HCT116 (cell line): ENCODE data around the gene OTULIN. TPM values are rescaled to one million over a fixed set of nuclear protein-coding genes. Genes with fewer than 3 reads are reported as not detected.

Experiments used
- ATAC-seq: fragments of 200-7000 bp; cut with Tn5 transposase; 2 replicates; pipeline ENCODE4 v1.9.1; 2020; ENCODE audit warnings: mild to moderate bottlenecking, moderate library complexity
- BruUV-seq: library from RNA; stranded (reverse); fragments of 400-500 nt; replicated peaks from 2 replicates; lab custom pipeline; 2021; lab: Mats Ljungman, UMichigan
- CTCF ChIA-PET: fragments of 300-600 bp; sonication (Branson Sonifier 250); formaldehyde crosslinking; loops from one replicate; lab custom pipeline; 2021; ENCODE audit warnings: antibody characterized with exemption; lab: Charles Lee
- POLR2A ChIA-PET: fragments of 300-600, 350-600 bp; sonication (Branson Sonifier 250); formaldehyde crosslinking; loops from one replicate; lab custom pipeline; 2021; ENCODE audit warnings: antibody characterized with exemption; lab: Charles Lee
- RAD21 ChIA-PET, 2 experiments: fragments of 300-600 bp; sonication (Branson Sonifier 250); formaldehyde crosslinking; loops; one replicate each; lab custom pipeline; 2023; ENCODE audit warnings: low total read pairs in 2 of 2; ENCODE audit not compliant: uncharacterized antibody in 2 of 2, unreplicated experiment in 2 of 2, low non-redundant PET in 1 of 2; lab: Charles Lee
- DNase-seq: peaks from one replicate; pipeline ENCODE4 v3.0.0-alpha.2; 2010; ENCODE audit warnings: low read depth, low spot score
- H2AFZ ChIP-seq: fragments of 200-600 bp; shearing (Covaris generic), sonication (generic); 2 replicates; pipeline ENCODE4 v1.6.1; 2017; ENCODE audit warnings: low read depth, mixed run types, mixed read lengths, antibody characterized with exemption, low read length; ENCODE audit not compliant: poor library complexity, severe bottlenecking
- H3K27ac ChIP-seq: 2 replicates; pipeline ENCODE4 v1.5.1; 2012; ENCODE audit warnings: low read depth, low read length
- H3K27me3 ChIP-seq: fragments of 200-600 bp; sonication (generic); 2 replicates; pipeline ENCODE4 v1.6.1; 2016; ENCODE audit warnings: mixed run types, low read length, mixed read lengths; ENCODE audit not compliant: insufficient read depth
- H3K36me3 ChIP-seq, 2 experiments: fragments of 200-500 bp in 1 of 2; fragments of 200-600 bp in 1 of 2; sonication (Bioruptor generic) in 1 of 2; sonication (generic) in 1 of 2; 2 replicates each; pipeline versions ENCODE4 v1.5.1 to v1.6.1; 2014 to 2016; ENCODE audit warnings: low read length in 2 of 2, inconsistent platforms in 1 of 2, mixed read lengths in 1 of 2, mixed run types in 1 of 2; ENCODE audit not compliant: insufficient read depth in 2 of 2, control insufficient read depth in 1 of 2
- H3K4me1 ChIP-seq, 2 experiments: fragments of 200-600 bp in 1 of 2; sonication (generic) in 1 of 2; 2 replicates each; pipeline versions ENCODE4 v1.5.1 to v1.6.1; 2012 to 2017; ENCODE audit warnings: low read length in 2 of 2, inconsistent platforms in 1 of 2, mild to moderate bottlenecking in 1 of 2, mixed read lengths in 1 of 2, mixed run types in 1 of 2, moderate library complexity in 1 of 2; ENCODE audit not compliant: insufficient read depth in 2 of 2, control insufficient read depth in 1 of 2
- H3K4me2 ChIP-seq: fragments of 200-600 bp; sonication (generic); 2 replicates; pipeline ENCODE4 v1.6.1; 2017; ENCODE audit warnings: mixed run types, low read length, mixed read lengths
- H3K4me3 ChIP-seq, 2 experiments: fragments of 200-600 bp in 1 of 2; sonication (generic) in 1 of 2; replicated peaks in 1 of 2; 2 replicates each; pipeline ENCODE4 v1.5.1; 2011 to 2016; ENCODE audit warnings: low read length in 2 of 2, control low read depth in 1 of 2, low read depth in 1 of 2, mild to moderate bottlenecking in 1 of 2, mixed read lengths in 1 of 2, mixed run types in 1 of 2
- H3K79me2 ChIP-seq: fragments of 200-600 bp; sonication (generic); 2 replicates; pipeline ENCODE4 v1.6.1; 2017; ENCODE audit warnings: mild to moderate bottlenecking, mixed run types, low read length, moderate library complexity, mixed read lengths; ENCODE audit not compliant: insufficient read depth
- H3K9ac ChIP-seq: fragments of 200-600 bp; sonication (generic); 2 replicates; pipeline ENCODE4 v1.6.1; 2016; ENCODE audit warnings: low read length, mixed read lengths
- H3K9me2 ChIP-seq: fragments of 200-600 bp; sonication (generic), shearing (Covaris generic); 2 replicates; pipeline ENCODE4 v1.6.1; 2017; ENCODE audit warnings: mixed run types, mild to moderate bottlenecking, moderate library complexity; ENCODE audit not compliant: insufficient read depth
- H3K9me3 ChIP-seq, 2 experiments: fragments of 200-500 bp in 1 of 2; fragments of 200-600 bp in 1 of 2; sonication (Bioruptor generic) in 1 of 2; sonication (generic) in 1 of 2; 2 replicates each; pipeline ENCODE4 v1.6.1; 2014 to 2017; ENCODE audit warnings: low read length in 2 of 2, mixed read lengths in 2 of 2, inconsistent platforms in 1 of 2, low read depth in 1 of 2, mild to moderate bottlenecking in 1 of 2, mixed run types in 1 of 2, moderate library complexity in 1 of 2; ENCODE audit not compliant: control insufficient read depth in 1 of 2, insufficient read depth in 1 of 2
- H4K20me1 ChIP-seq: fragments of 200-600 bp; sonication (generic), shearing (Covaris generic); 2 replicates; pipeline ENCODE4 v1.6.1; 2017; ENCODE audit warnings: mixed run types, mild to moderate bottlenecking, moderate library complexity; ENCODE audit not compliant: insufficient read depth
- CBX3 ChIP-seq: IDR thresholded peaks from 2 replicates; pipeline ENCODE4 v1.6.1; 2012; ENCODE audit warnings: low read depth
- CEBPB ChIP-seq: IDR thresholded peaks from 2 replicates; pipeline ENCODE4 v1.6.1; 2012; ENCODE audit warnings: low read depth
- EGR1 ChIP-seq: IDR thresholded peaks from 2 replicates; pipeline ENCODE4 v1.6.1; 2012; ENCODE audit warnings: low read depth
- ELF1 ChIP-seq: IDR thresholded peaks from 2 replicates; pipeline ENCODE4 v1.6.1; 2012; ENCODE audit warnings: low read depth, borderline replicate concordance
- EZH2 ChIP-seq: fragments of 200-600 bp; sonication (generic); IDR thresholded peaks from 2 replicates; pipeline ENCODE4 v1.6.1; 2017; ENCODE audit warnings: antibody characterized with exemption, mixed run types
- FOSL1 ChIP-seq: IDR thresholded peaks from 2 replicates; pipeline ENCODE4 v1.6.1; 2012; ENCODE audit warnings: low read depth
- JUND ChIP-seq: IDR thresholded peaks from 2 replicates; pipeline ENCODE4 v1.6.1; 2012
- POLR2AphosphoS5 ChIP-seq: IDR thresholded peaks from 2 replicates; pipeline ENCODE4 v1.6.1; 2011; ENCODE audit warnings: mild to moderate bottlenecking, low read depth, low read length, moderate library complexity
- RAD21 ChIP-seq: IDR thresholded peaks from 2 replicates; pipeline ENCODE4 v1.6.1; 2012; ENCODE audit warnings: low read depth, mild to moderate bottlenecking
- SIN3A ChIP-seq: IDR thresholded peaks from 2 replicates; pipeline ENCODE4 v1.6.1; 2012; ENCODE audit warnings: low read depth
- TCF7L2 ChIP-seq: IDR thresholded peaks from 2 replicates; pipeline ENCODE4 v1.7.0; 2011; ENCODE audit warnings: borderline replicate concordance, inconsistent platforms; ENCODE audit not compliant: insufficient read depth, insufficient read length; ENCODE audit errors: extremely low read depth
- YY1 ChIP-seq: IDR thresholded peaks from 2 replicates; pipeline ENCODE4 v1.6.1; 2011; ENCODE audit warnings: low read length, low read depth, moderate library complexity, mild to moderate bottlenecking; ENCODE audit not compliant: insufficient replicate concordance; ENCODE audit errors: extremely low read depth
- ZNF274 ChIP-seq: fragments of 200-500 bp; sonication (Bioruptor generic); IDR thresholded peaks from 2 replicates; pipeline ENCODE4 v1.6.1; 2014; ENCODE audit warnings: mild to moderate bottlenecking, low read depth, low read length, inconsistent platforms
- intact Hi-C: fragments of 100-400 bp; cut with micrococcal nuclease; formaldehyde crosslinking; loops from 2 replicates; pipeline ENCODE4 v1.10.0; 2022
- total RNA-seq: library from RNA; stranded (reverse); gene quantifications from one replicate; pipeline ENCODE4 v1.2.1, GENCODE V29; 2021; ENCODE audit not compliant: unreplicated experiment
- TF ChIP-seq, protein P1 (sequence below): IDR thresholded peaks from 2 replicates; pipeline ENCODE4 v1.6.1; 2011; ENCODE audit warnings: mild to moderate bottlenecking, low read length, moderate library complexity; ENCODE audit not compliant: insufficient replicate concordance; ENCODE audit errors: extremely low read depth
- TF ChIP-seq, protein P2 (sequence below): IDR thresholded peaks from 2 replicates; pipeline ENCODE4 v1.6.1; 2012

The OTULIN gene
- total RNA-seq, 1 experiment from 2014 or later: 25.7 TPM

DNA sequence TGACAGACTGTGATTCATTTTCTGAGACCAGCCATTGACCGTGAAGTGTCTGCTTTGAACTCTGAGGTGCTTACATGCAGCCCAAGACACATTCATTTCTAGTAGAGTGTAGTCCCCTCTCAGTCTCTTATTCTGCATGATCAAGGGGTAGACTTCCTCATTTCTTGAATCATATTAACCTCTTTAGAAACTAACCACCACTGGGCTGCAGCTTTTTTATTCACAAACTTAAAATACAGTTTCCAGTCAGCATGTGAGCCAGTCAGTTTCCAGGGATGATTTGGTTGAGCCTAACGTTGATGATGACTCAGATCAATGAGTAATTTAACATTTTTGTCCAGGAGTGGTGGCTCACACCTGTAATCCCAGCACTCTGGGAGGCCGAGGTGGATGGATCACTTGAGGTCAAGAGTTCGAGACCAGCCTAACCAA lies 59.2 kb downstream of the OTULIN start:
- Histone ChIP-seq H3K9me3 (no peaks in the 10 kb centered on the region), H2AFZ (no peak overlapping the region), H3K36me3 (no peaks in the 10 kb centered on the region), H3K27ac (no peak overlapping the region), H3K79me2 (no peaks in the 10 kb centered on the region), H3K27me3 (no peaks in the 10 kb centered on the region), H3K4me1 (peaks cover 0 to 10% of the 10 kb centered on the region in 2 experiments; a peak in 1 of 4 replicates), H3K4me2 (no peak overlapping the region), H4K20me1 (no peaks in the 10 kb centered on the region), H3K4me3 (no peak overlapping the region)
- ATAC-seq (no peak), DNase-seq (no peak)
- ChIA-PET CTCF (interaction anchor here (1.4 kb wide), 1 partner anchor 280 kb away, joined by 7 read pairs; no protein-coding TSS in a partner anchor), POLR2A (no interaction called here), RAD21 (no interaction called here)
- no TSS peak for BruUV-seq
- intact Hi-C loops: no loop called here
- TF ChIP-seq SIN3A (no peak), CBX3 (no peak), CEBPB (no peak), POLR2AphosphoS5 (no peak), JUND (no peak), FOSL1 (no peak), YY1 (no peak), EZH2 (no peak), RAD21 (no peak), ELF1 (no peak), ZNF274 (no peak), EGR1 (no peak), TCF7L2 (no peak)
- TF ChIP-seq, protein P1, sequence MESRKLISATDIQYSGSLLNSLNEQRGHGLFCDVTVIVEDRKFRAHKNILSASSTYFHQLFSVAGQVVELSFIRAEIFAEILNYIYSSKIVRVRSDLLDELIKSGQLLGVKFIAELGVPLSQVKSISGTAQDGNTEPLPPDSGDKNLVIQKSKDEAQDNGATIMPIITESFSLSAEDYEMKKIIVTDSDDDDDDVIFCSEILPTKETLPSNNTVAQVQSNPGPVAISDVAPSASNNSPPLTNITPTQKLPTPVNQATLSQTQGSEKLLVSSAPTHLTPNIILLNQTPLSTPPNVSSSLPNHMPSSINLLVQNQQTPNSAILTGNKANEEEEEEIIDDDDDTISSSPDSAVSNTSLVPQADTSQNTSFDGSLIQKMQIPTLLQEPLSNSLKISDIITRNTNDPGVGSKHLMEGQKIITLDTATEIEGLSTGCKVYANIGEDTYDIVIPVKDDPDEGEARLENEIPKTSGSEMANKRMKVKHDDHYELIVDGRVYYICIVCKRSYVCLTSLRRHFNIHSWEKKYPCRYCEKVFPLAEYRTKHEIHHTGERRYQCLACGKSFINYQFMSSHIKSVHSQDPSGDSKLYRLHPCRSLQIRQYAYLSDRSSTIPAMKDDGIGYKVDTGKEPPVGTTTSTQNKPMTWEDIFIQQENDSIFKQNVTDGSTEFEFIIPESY: no peak
- TF ChIP-seq, protein P2, sequence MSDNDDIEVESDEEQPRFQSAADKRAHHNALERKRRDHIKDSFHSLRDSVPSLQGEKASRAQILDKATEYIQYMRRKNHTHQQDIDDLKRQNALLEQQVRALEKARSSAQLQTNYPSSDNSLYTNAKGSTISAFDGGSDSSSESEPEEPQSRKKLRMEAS: no peak
- TF ChIP-seq, all 23 proteins: peak for 0
- Histone ChIP-seq H3K9me2 (no peaks in the 10 kb centered on the region), H3K9ac (no peak overlapping the region)
